HEK293T (cell line): ENCODE results near the gene DYNC1I1.

Experiments used
- CTCF ChIA-PET: fragments of 350-600 bp; formaldehyde crosslinking; extraction: SDS; loops from one replicate; lab custom pipeline; 2021; ENCODE audit warnings: antibody characterized with exemption, inconsistent platforms; lab: Yijun Ruan, JAX
- POLR2A ChIA-PET: fragments of 350-600 bp; formaldehyde crosslinking; extraction: SDS; loops from one replicate; lab custom pipeline; 2020; ENCODE audit warnings: antibody characterized with exemption, inconsistent platforms; lab: Yijun Ruan, JAX
- DNase-seq: peaks from one replicate; pipeline ENCODE4 v3.0.0; 2012; ENCODE audit warnings: mixed read lengths; ENCODE audit errors: extremely low spot score
- ARNT ChIP-seq: fragments of 450-650 bp; IDR thresholded peaks from 2 replicates; pipeline ENCODE4 v1.6.1; 2017; ENCODE audit warnings: mild to moderate bottlenecking
- BHLHE40 ChIP-seq: fragments of 450-650 bp; IDR thresholded peaks from 2 replicates; pipeline ENCODE4 v1.6.1; 2016; ENCODE audit warnings: mild to moderate bottlenecking, moderate library complexity, borderline replicate concordance
- CTBP1 ChIP-seq: fragments of 450-650 bp; IDR thresholded peaks from 2 replicates; pipeline ENCODE4 v1.6.1; 2016; ENCODE audit warnings: borderline replicate concordance
- ELF4 ChIP-seq: fragments of 450-650 bp; IDR thresholded peaks from 2 replicates; pipeline ENCODE4 v1.6.1; 2017; ENCODE audit warnings: antibody characterized with exemption
- FOXA1 ChIP-seq: fragments of 450-650 bp; IDR thresholded peaks from 2 replicates; pipeline ENCODE4 v1.6.1; 2016; ENCODE audit warnings: mild to moderate bottlenecking
- FOXK2 ChIP-seq: fragments of 450-650 bp; IDR thresholded peaks from 2 replicates; pipeline ENCODE4 v1.6.1; 2016; ENCODE audit warnings: mild to moderate bottlenecking
- FOXM1 ChIP-seq: fragments of 450-650 bp; IDR thresholded peaks from 2 replicates; pipeline ENCODE4 v1.6.1; 2017; ENCODE audit warnings: mild to moderate bottlenecking, borderline replicate concordance
- HDGF ChIP-seq: fragments of 450-650 bp; IDR thresholded peaks from 2 replicates; pipeline ENCODE4 v1.6.1; 2017; ENCODE audit warnings: antibody characterized with exemption, borderline replicate concordance
- L3MBTL2 ChIP-seq: fragments of 450-650 bp; conservative IDR thresholded peaks from 2 replicates; pipeline ENCODE4 v1.6.1; 2016; ENCODE audit warnings: mild to moderate bottlenecking
- LEF1 ChIP-seq: fragments of 450-650 bp; IDR thresholded peaks from 2 replicates; pipeline ENCODE4 v1.6.1; 2017; ENCODE audit warnings: mild to moderate bottlenecking, borderline replicate concordance
- NFRKB ChIP-seq: fragments of 450-650 bp; IDR thresholded peaks from 2 replicates; pipeline ENCODE4 v1.6.1; 2016; ENCODE audit warnings: mild to moderate bottlenecking, moderate library complexity
- SP1 ChIP-seq: fragments of 450-650 bp; IDR thresholded peaks from 2 replicates; pipeline ENCODE4 v1.6.1; 2017
- SUZ12 ChIP-seq: fragments of 450-650 bp; IDR thresholded peaks from 2 replicates; pipeline ENCODE4 v1.6.1; 2016; ENCODE audit warnings: mild to moderate bottlenecking
- TARDBP ChIP-seq: fragments of 450-650 bp; IDR thresholded peaks from 2 replicates; pipeline ENCODE4 v1.6.1; 2016
- ZNF384 ChIP-seq: fragments of 450-650 bp; IDR thresholded peaks from 2 replicates; pipeline ENCODE4 v1.6.1; 2016
- TF ChIP-seq, protein P1 (sequence below): fragments of 450-650 bp; IDR thresholded peaks from 2 replicates; pipeline ENCODE4 v1.6.1; 2016

Gene DYNC1I1

DNA sequence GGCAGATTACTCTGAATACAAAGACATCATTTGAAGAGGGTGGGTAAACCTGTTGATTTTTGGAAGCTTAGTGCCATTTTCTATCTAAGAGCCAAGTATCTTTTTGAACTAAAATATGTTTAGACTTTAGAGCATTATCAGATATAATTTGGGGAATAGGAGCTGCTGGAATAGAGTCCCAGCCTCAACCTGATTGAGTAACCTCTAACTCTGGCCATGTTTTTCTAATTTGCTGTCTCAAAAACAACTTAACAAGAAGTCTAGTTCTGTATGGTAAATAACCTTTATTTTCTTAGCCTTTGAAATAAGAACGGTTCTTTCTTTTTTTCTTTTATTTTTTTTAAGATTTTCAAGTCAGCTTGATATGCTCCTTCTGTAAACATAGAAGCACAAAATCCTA, 224.5 kb downstream of the DYNC1I1 start:
- ChIA-PET POLR2A (no interaction called here), CTCF (no interaction called here)
- no peak for DNase-seq
- no peak for TF ChIP-seq HDGF
- no peak for TF ChIP-seq CTBP1
- TF ChIP-seq L3MBTL2 = no peak
- TF ChIP-seq SP1 = no peak
- TF ChIP-seq TARDBP = no peak
- TF ChIP-seq FOXK2 = no peak
- TF ChIP-seq BHLHE40 = no peak
- TF ChIP-seq NFRKB = no peak
- TF ChIP-seq SUZ12 = no peak
- TF ChIP-seq FOXM1 = no peak
- no peak for TF ChIP-seq LEF1
- TF ChIP-seq, protein P1, sequence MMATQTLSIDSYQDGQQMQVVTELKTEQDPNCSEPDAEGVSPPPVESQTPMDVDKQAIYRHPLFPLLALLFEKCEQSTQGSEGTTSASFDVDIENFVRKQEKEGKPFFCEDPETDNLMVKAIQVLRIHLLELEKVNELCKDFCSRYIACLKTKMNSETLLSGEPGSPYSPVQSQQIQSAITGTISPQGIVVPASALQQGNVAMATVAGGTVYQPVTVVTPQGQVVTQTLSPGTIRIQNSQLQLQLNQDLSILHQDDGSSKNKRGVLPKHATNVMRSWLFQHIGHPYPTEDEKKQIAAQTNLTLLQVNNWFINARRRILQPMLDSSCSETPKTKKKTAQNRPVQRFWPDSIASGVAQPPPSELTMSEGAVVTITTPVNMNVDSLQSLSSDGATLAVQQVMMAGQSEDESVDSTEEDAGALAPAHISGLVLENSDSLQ = no peak
- no peak for TF ChIP-seq FOXA1
- no peak for TF ChIP-seq ZNF384
- no peak for TF ChIP-seq ELF4
- no peak for TF ChIP-seq ARNT

DNA sequence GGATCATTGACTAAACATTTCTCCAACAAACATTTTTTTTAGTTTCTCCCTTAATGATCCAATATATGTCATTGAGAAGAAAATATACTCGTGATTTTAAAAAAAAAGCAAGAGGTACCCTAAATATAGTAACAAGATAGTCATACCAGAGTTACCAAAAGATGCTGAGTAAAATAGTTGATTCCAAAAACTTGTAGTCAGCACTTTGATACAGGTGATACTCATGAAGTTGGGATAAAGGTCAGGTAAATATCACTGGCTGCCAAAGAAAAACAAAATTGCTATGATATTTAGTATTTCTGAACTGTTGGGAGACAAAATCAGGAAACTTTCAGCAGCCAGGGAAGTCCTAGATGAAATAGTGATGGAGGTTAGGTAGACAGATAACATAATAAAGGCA, 225.3 kb downstream of the DYNC1I1 start:
- POLR2A ChIA-PET = no interaction called here
- CTCF ChIA-PET = no interaction called here
- TF ChIP-seq FOXK2 (no peak), HDGF (no peak), L3MBTL2 (no peak), ZNF384 (no peak), SUZ12 (no peak), LEF1 (no peak), ELF4 (no peak), NFRKB (no peak), BHLHE40 (no peak), FOXM1 (no peak), SP1 (no peak), FOXA1 (no peak), TARDBP (no peak), ARNT (no peak), CTBP1 (no peak)
- TF ChIP-seq, protein P1 = no peak
- no peak for DNase-seq

DNA sequence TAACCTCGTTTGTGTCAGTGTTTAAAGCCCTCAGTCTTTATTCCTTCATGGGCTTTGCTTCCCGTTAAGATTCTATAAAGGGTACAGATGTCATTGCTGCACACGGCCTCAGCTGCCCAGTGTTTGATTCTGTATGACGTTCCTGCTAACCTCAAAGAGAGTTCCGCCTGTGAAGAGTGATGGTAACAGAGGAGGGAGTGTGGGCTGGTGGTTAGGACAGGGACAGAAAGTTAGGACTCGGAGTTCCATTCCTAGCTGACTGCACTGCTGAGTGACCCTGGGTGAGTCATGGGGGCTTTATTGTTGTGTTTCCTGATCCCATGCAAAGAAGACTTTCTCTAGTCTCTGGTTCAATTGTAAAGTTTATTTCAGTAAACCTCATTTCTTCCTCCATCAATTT, 227.1 kb downstream of the DYNC1I1 start:
- POLR2A ChIA-PET = no interaction called here
- CTCF ChIA-PET = no interaction called here
- TF ChIP-seq CTBP1 (no peak), LEF1 (no peak), BHLHE40 (no peak), NFRKB (no peak), SP1 (no peak), FOXK2 (no peak), TARDBP (no peak), FOXA1 (no peak), ELF4 (no peak), ARNT (no peak), L3MBTL2 (no peak), HDGF (no peak), FOXM1 (no peak), SUZ12 (no peak), ZNF384 (no peak)
- TF ChIP-seq, protein P1 = no peak
- DNase-seq = no peak

DNA sequence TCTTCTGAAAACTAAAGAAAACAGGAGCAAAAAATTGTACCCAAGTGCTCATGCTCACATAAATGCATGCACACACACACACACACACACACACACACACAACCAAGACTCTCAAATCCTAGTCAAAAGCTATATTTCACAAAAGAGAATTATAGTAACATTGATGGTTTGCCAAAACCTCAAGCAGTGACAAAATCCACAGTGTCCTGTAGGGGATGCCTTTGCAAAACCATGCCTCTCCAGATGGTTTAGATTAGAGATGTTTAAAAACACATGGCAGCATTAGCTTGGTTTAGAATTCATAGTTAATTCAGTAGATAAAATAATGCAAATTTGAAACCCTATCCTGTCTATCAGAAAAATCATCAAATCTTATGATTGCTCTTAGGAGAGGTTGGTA, 232.2 kb downstream of the DYNC1I1 start:
- DNase-seq = no peak
- CTCF ChIA-PET = interaction anchor here (0.6 kb wide), 1 partner anchor 10 kb away, joined by 4 read pairs; no protein-coding TSS in a partner anchor

DNA sequence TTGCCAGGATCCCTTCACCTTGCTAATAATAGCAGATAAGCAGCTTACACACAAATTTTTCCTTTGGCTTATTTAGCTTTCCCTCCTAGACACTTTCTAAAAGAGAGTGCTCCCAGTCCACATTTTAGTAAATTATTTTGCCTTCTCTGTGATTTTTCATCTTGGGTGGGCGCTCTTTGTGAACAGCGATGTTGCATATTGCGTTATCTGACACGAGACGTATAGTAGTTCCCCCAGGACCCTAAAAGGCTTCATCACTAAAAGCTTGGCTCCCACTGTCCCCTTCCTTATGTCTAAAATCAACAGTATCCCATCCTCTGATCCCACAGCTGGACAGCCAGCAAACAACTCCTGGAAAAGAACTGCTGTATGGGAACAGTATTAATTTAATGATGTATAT, 232.9 kb downstream of the DYNC1I1 start:
- DNase-seq = no peak
- no peak for TF ChIP-seq L3MBTL2
- no peak for TF ChIP-seq ZNF384
- TF ChIP-seq, protein P1 = no peak
- POLR2A ChIA-PET = interaction anchor here (0.5 kb wide), 1 partner anchor 56 kb away, joined by 3 read pairs; no protein-coding TSS in a partner anchor
- CTCF ChIA-PET = interaction anchor here (0.6 kb wide), 1 partner anchor 11 kb away, joined by 4 read pairs; no protein-coding TSS in a partner anchor

More for the DNA sequence above, 232.2 kb downstream of the DYNC1I1 start:
- POLR2A ChIA-PET = interaction anchor here (0.5 kb wide), 1 partner anchor 57 kb away, joined by 3 read pairs; no protein-coding TSS in a partner anchor
- TF ChIP-seq ARNT (no peak), FOXK2 (no peak), ELF4 (no peak), NFRKB (no peak), LEF1 (no peak), TARDBP (no peak), SUZ12 (no peak), FOXA1 (no peak), ZNF384 (no peak), CTBP1 (no peak), SP1 (no peak), FOXM1 (no peak), L3MBTL2 (no peak), HDGF (no peak), BHLHE40 (no peak)
- TF ChIP-seq, protein P1 = no peak

DNA sequence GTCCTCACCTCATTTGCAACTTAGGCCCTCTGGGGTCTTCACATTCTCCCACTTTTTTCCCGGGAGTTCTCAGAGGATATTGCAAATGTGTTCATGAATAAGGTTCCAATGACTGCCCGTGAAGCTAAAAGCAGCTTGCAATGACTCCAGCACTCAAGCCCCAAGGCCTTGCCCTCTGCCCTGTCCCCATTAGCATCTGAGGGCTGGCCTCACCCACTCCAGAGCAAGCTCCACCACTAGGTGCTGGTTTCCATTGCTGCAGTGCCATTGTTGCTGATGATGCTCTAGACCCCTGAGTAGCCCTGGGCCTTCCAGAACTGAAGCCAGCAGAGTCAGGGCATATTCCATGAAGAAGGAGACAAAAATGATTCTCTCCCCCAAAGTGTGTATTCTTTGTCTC, 236.8 kb downstream of the DYNC1I1 start:
- ChIA-PET POLR2A (no interaction called here), CTCF (no interaction called here)
- no peak for TF ChIP-seq FOXA1
- TF ChIP-seq SP1 = no peak
- no peak for TF ChIP-seq BHLHE40
- no peak for TF ChIP-seq ARNT
- no peak for TF ChIP-seq ZNF384
- no peak for TF ChIP-seq ELF4
- TF ChIP-seq FOXK2 = no peak
- no peak for TF ChIP-seq TARDBP
- no peak for TF ChIP-seq FOXM1
- TF ChIP-seq HDGF = no peak
- no peak for TF ChIP-seq NFRKB
- DNase-seq = no peak
